Tibial nerve (tissue), 3 donors: ENCODE measurements around the gene SEMA3C.

ENCODE experiments used
- CTCF ChIP-seq, 5 experiments: fragments of 200-600 bp in 3 of 5; fragments of 450-650 bp in 2 of 5; sonication (generic) in 3 of 5; IDR thresholded peaks; one replicate each; pipeline ENCODE4 v1.5.1; 2016 to 2019; ENCODE audit warnings: antibody characterized with exemption in 5 of 5, mild to moderate bottlenecking in 3 of 5, moderate library complexity in 2 of 5
- POLR2A ChIP-seq, 2 donors: fragments of 450-650 bp; IDR thresholded peaks; one replicate each; pipeline ENCODE4 v1.6.1; 2017; ENCODE audit warnings: antibody characterized with exemption in 2 of 2, mild to moderate bottlenecking in 2 of 2, moderate library complexity in 2 of 2

DNA sequence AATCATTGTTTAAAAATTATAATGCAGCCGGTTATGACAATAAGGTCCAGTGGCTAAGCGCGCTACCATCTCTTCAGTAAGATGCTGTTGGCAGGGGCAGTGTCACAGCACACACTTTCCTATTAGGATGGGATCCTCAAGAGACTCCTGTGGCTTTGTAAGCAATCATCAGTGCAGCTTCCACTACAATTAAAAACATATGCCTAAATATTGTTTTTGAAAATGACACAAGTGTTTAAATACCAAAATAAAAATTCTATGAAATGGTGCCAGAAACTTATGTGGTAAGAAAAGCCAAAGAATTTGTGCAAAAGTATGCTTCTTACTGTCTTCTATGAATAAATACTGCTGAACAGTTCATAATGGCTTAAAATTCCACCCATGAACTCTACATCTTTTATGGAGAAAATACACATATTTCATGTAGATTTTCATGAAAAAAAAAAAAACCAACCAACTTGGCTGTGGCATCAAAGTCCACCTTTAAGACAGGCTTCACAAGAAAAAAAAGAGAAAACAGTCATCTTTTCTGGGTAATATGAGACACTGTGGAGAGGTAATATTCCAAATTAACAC lies 132.8 kb downstream of the SEMA3C start:
- TF ChIP-seq POLR2A (IDR thresholded peaks at IDR 0.05) (no peak), CTCF (IDR thresholded peaks at IDR 0.05) (no peak)
